ENCODE measurements around the gene PNRC2. TPM values are rescaled to one million over a fixed set of nuclear protein-coding genes. Genes with fewer than 3 reads are reported as not detected.
A peak's percentile ranks its signal among the peaks of the same experiment; 100 is the strongest.

PNRC2 gene
- total and polyA plus RNA-seq, 4 donors: 24.9 to 63.6 (median 36.3) TPM

- peaks cover 0 to 3% (median 1%) of the 10 kb centered on the region in 4 donors for H3K36me3 ChIP-seq (ENCODE audit: control insufficient read depth in 4 of 4, insufficient read depth in 3 of 4, low read depth in 1 of 4, low read length in 3 of 4)
- H3K4me3 ChIP-seq (ENCODE audit: low read depth in 1 of 3, low read length in 3 of 3): peak overlapping the region; percentile 57 to 99 (median 96)
- no peak for DNase-seq (ENCODE audit: low spot score)
- no peaks in the 10 kb centered on the region for H3K27me3 ChIP-seq (ENCODE audit: control insufficient read depth in 4 of 4, insufficient read depth in 4 of 4, low read length in 3 of 4)
- no peak for TF ChIP-seq REST (IDR thresholded peaks at IDR 0.05)
- no peak for TF ChIP-seq GABPA (IDR thresholded peaks at IDR 0.05 in 1 of 2, conservative IDR thresholded peaks at IDR 0.05 in 1 of 2)
- no peak for TF ChIP-seq ATF3 (IDR thresholded peaks at IDR 0.05)
- no peak for TF ChIP-seq HNF4A (conservative IDR thresholded peaks at IDR 0.05)
- TF ChIP-seq YY1 (IDR thresholded peaks at IDR 0.05): no peak
- no peak for TF ChIP-seq TAF1 (conservative IDR thresholded peaks at IDR 0.05)
- no peak for TF ChIP-seq EGR1 (IDR thresholded peaks at IDR 0.05; ENCODE audit: low read depth in 2 of 2)
- no peak for TF ChIP-seq RAD21 (IDR thresholded peaks at IDR 0.05)
- H3K9me3 ChIP-seq (ENCODE audit: control insufficient read depth in 4 of 4, low read length in 3 of 4): no peaks in the 10 kb centered on the region
- H3K4me1 ChIP-seq (ENCODE audit: control insufficient read depth in 4 of 4, insufficient read depth in 4 of 4, low read length in 3 of 4): peaks cover 4 to 34% (median 20%) of the 10 kb centered on the region in 4 donors
- H3K9ac ChIP-seq (ENCODE audit: low read depth in 1 of 2, low read length in 2 of 2): peak overlapping the region; percentile 79 to 98
- H3K27ac ChIP-seq (ENCODE audit: low read depth in 1 of 2, low read length in 2 of 2): peak overlapping the region; percentile 79 to 99
- under 1% methylated on average over 13 of the region's 13 CpGs for WGBS
Observed at GRCh38 chr1:23979387-23979880, 19.8 kb downstream of the PNRC2 start.

- DNase-seq (ENCODE audit: low spot score): peak; percentile 95
- peaks cover 4 to 35% (median 20%) of the 10 kb centered on the region in 4 donors for H3K4me1 ChIP-seq (ENCODE audit: control insufficient read depth in 4 of 4, insufficient read depth in 4 of 4, low read length in 3 of 4)
- peak within 1 kb of the TSS; percentile 79 to 98 for H3K9ac ChIP-seq (ENCODE audit: low read depth in 1 of 2, low read length in 2 of 2)
- H3K9me3 ChIP-seq (ENCODE audit: control insufficient read depth in 4 of 4, low read length in 3 of 4): no peaks in the 10 kb centered on the region
- no peaks in the 10 kb centered on the region for H3K27me3 ChIP-seq (ENCODE audit: control insufficient read depth in 4 of 4, insufficient read depth in 4 of 4, low read length in 3 of 4)
- H3K36me3 ChIP-seq (ENCODE audit: control insufficient read depth in 4 of 4, insufficient read depth in 3 of 4, low read depth in 1 of 4, low read length in 3 of 4): peaks cover 0 to 2% (median 0%) of the 10 kb centered on the region in 4 donors
- under 1% methylated on average over 84 of the region's 84 CpGs for WGBS
- H3K4me3 ChIP-seq (ENCODE audit: low read depth in 1 of 3, low read length in 3 of 3): peak within 1 kb of the TSS; percentile 57 to 99 (median 96)
- H3K27ac ChIP-seq (ENCODE audit: low read depth in 1 of 2, low read length in 2 of 2): peak within 1 kb of the TSS; percentile 79 to 99
- TF ChIP-seq HNF4G (IDR thresholded peaks at IDR 0.05) (no peak), MAX (IDR thresholded peaks at IDR 0.05) (peak; percentile 84), ATF3 (IDR thresholded peaks at IDR 0.05) (no peak), REST (IDR thresholded peaks at IDR 0.05) (no peak), HNF4A (conservative IDR thresholded peaks at IDR 0.05) (peak in 1 of 2 donors; percentile 13), JUND (IDR thresholded peaks at IDR 0.05) (no peak), CTCF (IDR thresholded peaks at IDR 0.05; ENCODE audit: low read depth, low read length, missing input control) (no peak), RAD21 (IDR thresholded peaks at IDR 0.05) (peak in 1 of 2 donors; percentile 44), NR2F2 (IDR thresholded peaks at IDR 0.05) (no peak), EGR1 (IDR thresholded peaks at IDR 0.05; ENCODE audit: low read depth in 2 of 2) (peak in 1 of 2 donors; percentile 12), SP1 (IDR thresholded peaks at IDR 0.05) (peak; percentile 48), TAF1 (conservative IDR thresholded peaks at IDR 0.05) (peak; percentile 80), GABPA (IDR thresholded peaks at IDR 0.05 in 1 of 2, conservative IDR thresholded peaks at IDR 0.05 in 1 of 2) (peak in 1 of 2 donors; percentile 58), RXRA (IDR thresholded peaks at IDR 0.05) (peak; percentile 34 to 39), YY1 (IDR thresholded peaks at IDR 0.05) (peak; percentile 92), FOXA2 (IDR thresholded peaks at IDR 0.05) (no peak), ZBTB33 (IDR thresholded peaks at IDR 0.05) (peak; percentile 100)
Observed at GRCh38 chr1:23979881-23980727, 20.5 kb downstream of the PNRC2 start, which contains the start of gene SRSF10. Gene SRSF10, minus strand, starts transcription at chr1:23980327. Its CDS starts 72 bp downstream, at chr1:23980255.
